Muscle of back (tissue), 10 donors: ENCODE results near the gene COL13A1. TPM values are rescaled to one million over a fixed set of nuclear protein-coding genes. Genes with fewer than 3 reads are reported as not detected.

Experiments
- polyA plus RNA-seq, 10 donors: library from polyadenylated mRNA; unstranded; fragments of 120-200 nt; gene quantifications; one replicate each; pipeline ENCODE4 v1.2.1, GENCODE V29; 2013; ENCODE audit not compliant: insufficient read length in 10 of 10

The COL13A1 gene
- polyA plus RNA-seq, 10 donors, result 5.0 to 18.0 (median 11.9) TPM

Other genes with a start within 250 kb of the COL13A1 start
- not detected for gene NEUROG3, start 228.5 kb upstream of the COL13A1 start, polyA plus RNA-seq
- under 1 TPM in 8 of 10 donors, not detected in 2; 0.15 to 0.76 (median 0.43) TPM for gene FAM241B, start 171.7 kb upstream of the COL13A1 start, polyA plus RNA-seq